Choroid plexus epithelial cell (primary cell): ENCODE results near the gene WDR47.

Experiments used
- DNase-seq: peaks from one replicate; pipeline ENCODE4 v3.0.0-alpha.2; 2010; ENCODE audit warnings: low read depth
- H3K4me3 ChIP-seq: 2 replicates; pipeline ENCODE4 v1.5.1; 2011; ENCODE audit warnings: low read depth, mild to moderate bottlenecking, control low read depth, low read length, moderate library complexity
- CTCF ChIP-seq: conservative IDR thresholded peaks from 2 replicates; pipeline ENCODE4 v1.5.1; 2011; ENCODE audit warnings: low read depth, mild to moderate bottlenecking, control low read depth, inconsistent platforms, low read length, moderate library complexity

The WDR47 gene

DNA sequence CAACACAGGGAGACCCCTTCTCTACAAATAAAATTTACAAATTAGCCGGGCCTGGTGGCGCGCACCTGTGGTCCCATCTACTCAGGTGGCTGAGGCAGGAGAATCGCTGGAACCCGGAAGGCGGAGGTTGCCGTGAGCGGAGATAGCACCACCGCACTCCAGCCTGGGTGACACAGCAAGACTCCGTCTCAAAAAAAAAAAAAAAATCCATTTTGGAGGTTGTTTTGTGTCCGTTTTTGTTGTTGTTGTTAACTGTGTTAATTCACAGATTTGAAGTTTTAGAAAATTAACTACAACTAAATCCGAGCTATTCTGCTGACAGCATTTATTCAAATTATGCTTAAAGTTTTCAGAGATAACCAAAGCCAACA is 79.2 kb downstream of the WDR47 start:
- TF ChIP-seq CTCF, result no peak
- no peak for DNase-seq
- peak overlapping the region; percentile 83 for H3K4me3 ChIP-seq

DNA sequence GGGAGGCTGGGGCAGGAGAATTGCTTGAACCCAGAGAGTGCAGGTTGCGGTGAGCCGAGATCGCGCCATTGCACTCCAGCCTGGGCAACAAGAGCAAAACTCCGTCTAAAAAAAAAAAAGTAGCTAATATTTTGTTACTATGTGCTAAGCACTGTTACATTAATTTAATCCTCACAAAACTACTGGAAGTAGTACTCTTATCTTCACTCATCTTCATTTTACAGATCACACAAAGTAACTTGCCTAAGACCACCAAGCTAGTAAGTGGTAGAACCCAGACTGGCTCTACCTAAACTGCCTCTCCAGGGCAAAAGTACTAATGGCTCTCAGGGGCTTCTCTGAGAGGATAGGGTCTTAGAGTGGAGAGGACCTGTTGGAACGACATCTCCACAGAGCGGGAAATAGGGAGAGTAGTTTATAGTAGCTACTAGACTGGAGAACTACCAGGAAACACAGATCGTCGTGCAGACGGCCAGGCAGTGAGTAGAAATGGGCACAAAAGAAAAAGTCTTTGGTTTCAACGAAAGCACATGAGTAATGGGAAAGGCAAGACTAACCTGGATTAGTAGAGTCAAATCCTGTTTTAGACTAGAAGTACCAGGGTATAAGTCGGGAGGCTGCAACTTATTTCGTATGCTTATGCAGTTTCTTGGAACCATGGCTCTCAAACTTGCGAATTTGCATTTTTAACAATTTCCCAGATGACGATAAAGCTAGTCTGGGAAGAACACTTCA is 80.0 kb downstream of the WDR47 start:
- no peak for TF ChIP-seq CTCF
- no peak for DNase-seq
- peak overlapping the region; percentile 83 for H3K4me3 ChIP-seq

- TF ChIP-seq CTCF, result no peak
Observed at GRCh38 chr1:108961198-108961597, 80.7 kb downstream of the WDR47 start.

DNA sequence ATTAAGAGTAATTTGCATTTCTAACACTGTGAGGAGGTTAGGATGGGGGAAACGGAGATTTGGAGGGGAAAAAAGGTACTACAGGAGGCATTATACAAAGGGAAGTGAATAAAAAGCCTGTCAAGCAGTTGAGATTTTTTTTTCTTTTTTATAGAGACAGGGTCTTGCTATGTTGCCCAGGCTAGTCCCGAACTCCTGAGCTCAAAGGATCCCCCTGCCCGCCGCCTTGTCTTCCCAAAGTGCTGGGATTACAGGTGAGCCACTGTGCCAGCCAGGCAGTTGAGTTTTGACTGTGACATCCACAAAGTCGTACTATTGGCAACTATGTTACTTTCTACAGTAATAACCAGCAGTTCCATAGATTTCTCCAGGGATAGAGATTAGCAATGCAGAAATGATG is 81.2 kb downstream of the WDR47 start:
- TF ChIP-seq CTCF, result no peak
- no peak for DNase-seq
- no peak overlapping the region for H3K4me3 ChIP-seq

More at GRCh38 chr1:108961198-108961597, 80.7 kb downstream of the WDR47 start:
- DNase-seq, result no peak
- no peak overlapping the region for H3K4me3 ChIP-seq

GRCh38 chr1:108957888-108958287 is 84.0 kb downstream of the WDR47 start:
- H3K4me3 ChIP-seq, result no peak overlapping the region
- no peak for DNase-seq
- no peak for TF ChIP-seq CTCF

- no peak for TF ChIP-seq CTCF
- DNase-seq, result no peak
Observed at GRCh38 chr1:108955881-108956280, 86.0 kb downstream of the WDR47 start.

GRCh38 chr1:108955111-108955510 is 86.8 kb downstream of the WDR47 start:
- H3K4me3 ChIP-seq, result no peak overlapping the region
- no peak for DNase-seq
- TF ChIP-seq CTCF, result no peak

More at GRCh38 chr1:108955881-108956280, 86.0 kb downstream of the WDR47 start:
- no peak overlapping the region for H3K4me3 ChIP-seq
